GM23338 (cell line): ENCODE results near the gene TPGS1. TPM values are rescaled to one million over a fixed set of nuclear protein-coding genes. Genes with fewer than 3 reads are reported as not detected.

Experiments used
- ATAC-seq: fragments of 200-7000 bp; cut with Tn5 transposase; 3 replicates; pipeline ENCODE4 v1.9.1; 2020
- DNase-seq: peaks from one replicate; pipeline ENCODE4 v3.0.0-alpha.2; 2015; ENCODE audit warnings: low spot score
- H2AFZ ChIP-seq: fragments of 200-600 bp; sonication (generic); 2 replicates; pipeline ENCODE4 v1.8.0; 2016; ENCODE audit warnings: antibody characterized with exemption, mild to moderate bottlenecking, moderate library complexity
- H3F3A ChIP-seq: fragments of 200-600 bp; sonication (generic); replicated peaks from 2 replicates; pipeline ENCODE4 v1.8.0; 2017; ENCODE audit warnings: antibody characterized with exemption, mixed run types, low read depth
- H3K27ac ChIP-seq: fragments of 200-600 bp; sonication (generic); 2 replicates; pipeline ENCODE4 v1.6.1; 2016; ENCODE audit warnings: low read depth
- H3K27me3 ChIP-seq: fragments of 200-600 bp; sonication (generic); 2 replicates; pipeline ENCODE4 v1.8.0; 2016; ENCODE audit warnings: mild to moderate bottlenecking, mixed run types, moderate library complexity; ENCODE audit not compliant: insufficient read depth
- H3K36me3 ChIP-seq: fragments of 200-600 bp; sonication (generic); 2 replicates; pipeline ENCODE4 v1.8.0; 2016; ENCODE audit warnings: mild to moderate bottlenecking; ENCODE audit not compliant: insufficient read depth
- H3K4me1 ChIP-seq: fragments of 200-600 bp; sonication (generic); 2 replicates; pipeline ENCODE4 v1.8.0; 2016; ENCODE audit warnings: mild to moderate bottlenecking, moderate library complexity; ENCODE audit not compliant: insufficient read depth
- H3K4me2 ChIP-seq: fragments of 200-600 bp; sonication (generic); 2 replicates; pipeline ENCODE4 v1.7.1; 2017; ENCODE audit warnings: mixed run types
- H3K4me3 ChIP-seq: fragments of 200-600 bp; sonication (generic); 2 replicates; pipeline ENCODE4 v1.6.1; 2016; ENCODE audit warnings: mixed run types
- H3K79me2 ChIP-seq: fragments of 200-600 bp; sonication (generic); replicated peaks from 2 replicates; pipeline ENCODE4 v1.8.0; 2017; ENCODE audit warnings: mild to moderate bottlenecking; ENCODE audit not compliant: insufficient read depth
- H3K9me2 ChIP-seq: fragments of 200-600 bp; sonication (generic); 2 replicates; pipeline ENCODE4 v1.8.0; 2017; ENCODE audit not compliant: insufficient read depth
- H4K20me1 ChIP-seq: fragments of 200-600 bp; sonication (generic); replicated peaks from 2 replicates; pipeline ENCODE4 v1.8.0; 2017; ENCODE audit warnings: mild to moderate bottlenecking; ENCODE audit not compliant: insufficient read depth
- H3K27ac Mint-ChIP-seq: 2 replicates; pipeline ENCODE4 v1.8.0; 2020; ENCODE audit warnings: inconsistent platforms, mild to moderate bottlenecking, moderate library complexity, mixed read lengths
- H3K27me3 Mint-ChIP-seq: 3 replicates; pipeline ENCODE4 v1.8.0; 2022; ENCODE audit warnings: low read depth, mild to moderate bottlenecking, moderate library complexity, mixed read lengths, inconsistent platforms; ENCODE audit not compliant: insufficient read depth, poor library complexity
- H3K36me3 Mint-ChIP-seq: 3 replicates; pipeline ENCODE4 v1.8.0; 2021; ENCODE audit warnings: low read depth, mild to moderate bottlenecking, inconsistent platforms, moderate library complexity, mixed read lengths
- H3K4me1 Mint-ChIP-seq: 3 replicates; pipeline ENCODE4 v1.8.0; 2020; ENCODE audit warnings: mild to moderate bottlenecking, inconsistent platforms, mixed read lengths
- H3K4me3 Mint-ChIP-seq: 3 replicates; pipeline ENCODE4 v1.8.0; 2021; ENCODE audit warnings: moderate library complexity, mild to moderate bottlenecking, inconsistent platforms, mixed read lengths
- H3K9me3 Mint-ChIP-seq: 3 replicates; pipeline ENCODE4 v1.8.0; 2020; ENCODE audit warnings: moderate library complexity, mild to moderate bottlenecking, inconsistent platforms, mixed read lengths
- CREB1 ChIP-seq: fragments of 250-450 bp; sonication (Bioruptor Pico); IDR thresholded peaks from 2 replicates; pipeline ENCODE4 v1.5.0; 2020; ENCODE audit warnings: low read depth, mild to moderate bottlenecking, moderate library complexity
- CTCF ChIP-seq, 2 experiments: fragments of 200-600 bp in 1 of 2; sonication (generic) in 1 of 2; conservative IDR thresholded peaks; 2 replicates each; pipeline versions ENCODE4 v1.5.1 to v1.6.1; 2016 to 2017; ENCODE audit warnings: antibody characterized with exemption in 2 of 2, low read depth in 2 of 2, mild to moderate bottlenecking in 2 of 2, moderate library complexity in 1 of 2
- ETS1 ChIP-seq: IDR thresholded peaks from 2 replicates; pipeline ENCODE4 v1.6.1; 2016; ENCODE audit warnings: antibody characterized with exemption
- EZH2 ChIP-seq: fragments of 200-600 bp; sonication (generic); IDR thresholded peaks from one replicate; pipeline ENCODE4 v1.8.0; 2017; ENCODE audit warnings: antibody characterized with exemption, mild to moderate bottlenecking, low read depth; ENCODE audit not compliant: unreplicated experiment
- EZH2phosphoT487 ChIP-seq: fragments of 200-600 bp; sonication (generic); IDR thresholded peaks from one replicate; pipeline ENCODE4 v1.8.1; 2018; ENCODE audit warnings: antibody characterized with exemption; ENCODE audit not compliant: unreplicated experiment
- JUNB ChIP-seq: IDR thresholded peaks from one replicate; pipeline ENCODE4 v1.6.1; 2016; ENCODE audit warnings: antibody characterized with exemption; ENCODE audit not compliant: unreplicated experiment
- NANOG ChIP-seq: IDR thresholded peaks from 2 replicates; pipeline ENCODE4 v1.6.1; 2016; ENCODE audit warnings: antibody characterized with exemption, borderline replicate concordance
- POLR2AphosphoS5 ChIP-seq: IDR thresholded peaks from 2 replicates; pipeline ENCODE4 v1.6.1; 2016; ENCODE audit warnings: antibody characterized with exemption, low read depth
- REST ChIP-seq: IDR thresholded peaks from one replicate; pipeline ENCODE4 v1.6.1; 2018; ENCODE audit warnings: antibody characterized with exemption; ENCODE audit not compliant: unreplicated experiment
- STAT1 ChIP-seq: IDR thresholded peaks from one replicate; pipeline ENCODE4 v1.6.1; 2016; ENCODE audit warnings: antibody characterized with exemption; ENCODE audit not compliant: unreplicated experiment
- ZNF114 ChIP-seq: fragments of 250-450 bp; sonication (Bioruptor Pico); IDR thresholded peaks from 2 replicates; pipeline ENCODE4 v1.5.0; 2020; ENCODE audit warnings: mild to moderate bottlenecking, moderate library complexity
- ZNF331 ChIP-seq: fragments of 250-450 bp; sonication (Bioruptor Pico); IDR thresholded peaks from 2 replicates; pipeline ENCODE4 v1.5.0; 2020; ENCODE audit warnings: low read depth, mild to moderate bottlenecking, moderate library complexity
- ZNF462 ChIP-seq: fragments of 250-450 bp; sonication (Bioruptor Pico); IDR thresholded peaks from 2 replicates; pipeline ENCODE4 v1.5.0; 2020; ENCODE audit warnings: mild to moderate bottlenecking, moderate library complexity
- polyA plus RNA-seq: library from polyadenylated mRNA; unstranded; fragments of >200 nt; fragmentation: Nextera tagmentation; extraction: Ambion mirVana; gene quantifications from 2 replicates; pipeline ENCODE4 v1.2.1, GENCODE V29; 2016
- total RNA-seq: library from RNA; depleted of rRNA; stranded (reverse); fragments of >200 nt; shearing (Covaris generic); gene quantifications from 2 replicates; pipeline ENCODE4 v1.2.3, GENCODE V29; 2014

The TPGS1 gene
- total and polyA plus RNA-seq, 2 experiments from 2014 or later, result 11.9 to 38.4 TPM

- no peaks in the 10 kb centered on the region for H3K36me3 ChIP-seq
- H3K4me3 Mint-ChIP-seq, result no peak overlapping the region
- H3K79me2 ChIP-seq, result no peaks in the 10 kb centered on the region
- 0 out of 2 replicates have a peak, but pooled peaks cover under 1% of the 10 kb centered on the region for H3K27me3 ChIP-seq
- no peak overlapping the region for H3K4me3 ChIP-seq
- H3K4me2 ChIP-seq, result no peak overlapping the region
- H2AFZ ChIP-seq, result no peak overlapping the region
- peaks cover 10% of the 10 kb centered on the region for H3K36me3 Mint-ChIP-seq
- H3K9me3 Mint-ChIP-seq, result peaks cover 28% of the 10 kb centered on the region
- H3K27ac Mint-ChIP-seq, result no peak overlapping the region
- peaks cover 35% of the 10 kb centered on the region for H3K27me3 Mint-ChIP-seq
- peaks cover 14% of the 10 kb centered on the region for H3F3A ChIP-seq
- peaks cover 6% of the 10 kb centered on the region; the same call in 1 of the 2 replicates for H3K4me1 ChIP-seq
- no peak overlapping the region for H3K27ac ChIP-seq
- no peak for ATAC-seq
- peaks cover 3% of the 10 kb centered on the region; the same call in 1 of the 2 replicates for H3K9me2 ChIP-seq
- DNase-seq, result no peak
- TF ChIP-seq EZH2phosphoT487 (no peak), ETS1 (no peak), JUNB (no peak), NANOG (no peak), EZH2 (no peak), STAT1 (no peak), CREB1 (CRISPR knock-in tag) (no peak), CTCF (conservative IDR thresholded peaks at IDR 0.05; ENCODE audit: low read depth in 2 of 2) (no peak), ZNF331 (CRISPR knock-in tag) (no peak), ZNF114 (CRISPR knock-in tag) (no peak), POLR2AphosphoS5 (no peak), REST (no peak), ZNF462 (CRISPR knock-in tag) (no peak)
- H3K4me1 Mint-ChIP-seq, result peaks cover 15% of the 10 kb centered on the region
- no peaks in the 10 kb centered on the region for H4K20me1 ChIP-seq
Observed at GRCh38 chr19:485077-485476, 22.2 kb upstream of the TPGS1 start.
